NCI-H82 treated with DMSO at 0.1 percent for 48 hours (cell line): Measurements from ENCODE around the gene OR11H7.
"Not testable (repeated sequence)": the region's sequence is repeated elsewhere in the genome, so short reads cannot be mapped to it uniquely, and the experiment has no call there.

ENCODE experiments used
- DNase-seq: peaks from one replicate; lab custom pipeline; 2025; ENCODE audit not compliant: unreplicated experiment; lab: John Stamatoyannopoulos, UW

OR11H7 gene

DNA sequence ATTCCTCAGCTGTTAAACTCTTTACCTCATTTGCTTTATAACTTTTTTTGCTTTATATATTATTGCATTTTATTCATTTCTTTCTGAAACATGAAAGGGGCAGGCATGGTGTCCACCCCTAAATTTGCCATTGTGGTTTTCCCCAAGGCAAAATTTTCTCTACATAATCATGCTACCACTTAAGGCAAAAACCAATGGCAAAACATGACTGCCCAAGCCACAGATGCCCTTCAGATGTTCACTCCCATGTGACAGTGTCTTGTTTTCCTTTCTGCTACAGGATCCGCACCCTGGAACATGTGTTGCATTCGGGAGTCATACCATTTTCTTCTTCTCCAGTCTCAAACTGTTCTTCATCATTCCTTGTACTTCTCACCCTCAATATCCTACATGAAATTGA is 48.6 kb downstream of the OR11H7 start:
- DNase-seq: no peak

DNA sequence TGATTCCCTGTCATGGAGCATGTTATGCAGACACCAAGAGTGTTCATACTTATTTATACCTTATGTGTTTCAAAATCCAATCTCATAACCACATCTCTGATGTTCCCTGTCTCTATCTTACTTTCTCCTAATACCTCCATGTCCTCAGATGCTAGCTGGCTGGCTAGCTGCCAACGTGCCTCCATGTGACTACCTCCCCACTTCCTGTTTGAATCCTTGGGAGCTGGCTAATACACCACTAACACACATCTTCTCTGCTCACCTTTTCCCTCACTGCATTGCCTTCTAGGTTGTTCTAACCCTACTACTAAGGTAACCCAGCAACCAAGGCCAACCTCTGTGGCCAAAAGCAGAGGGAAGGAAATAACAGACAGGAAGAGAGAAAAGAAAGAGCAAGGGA is 49.6 kb downstream of the OR11H7 start:
- no peak for DNase-seq

DNA sequence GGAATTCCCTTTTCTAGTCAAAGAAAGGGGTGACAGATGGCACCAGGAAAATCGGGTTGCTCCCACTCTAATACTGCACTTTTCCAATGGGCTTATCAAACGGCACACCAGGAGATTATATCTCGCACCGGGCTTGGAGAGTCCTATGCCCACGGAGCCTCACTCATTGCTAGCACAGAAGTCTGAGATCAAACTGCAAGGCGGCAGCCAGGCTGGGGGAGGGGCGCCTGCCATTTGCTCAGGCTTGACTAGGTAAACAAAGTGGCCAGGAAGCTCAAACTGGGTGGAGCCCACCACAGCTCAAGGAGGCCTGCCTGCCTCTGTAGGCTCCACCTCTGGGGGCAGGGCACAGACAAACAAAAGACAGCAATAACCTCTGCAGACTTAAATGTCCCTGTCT is 51.5 kb downstream of the OR11H7 start:
- not testable (repeated sequence) for DNase-seq
